ENCODE data around the gene CCDC87. TPM values are rescaled to one million over a fixed set of nuclear protein-coding genes. Genes with fewer than 3 reads are reported as not detected.

The CCDC87 gene
- total RNA-seq, 1 donor from 2014 or later, result 0.45 TPM

DNA sequence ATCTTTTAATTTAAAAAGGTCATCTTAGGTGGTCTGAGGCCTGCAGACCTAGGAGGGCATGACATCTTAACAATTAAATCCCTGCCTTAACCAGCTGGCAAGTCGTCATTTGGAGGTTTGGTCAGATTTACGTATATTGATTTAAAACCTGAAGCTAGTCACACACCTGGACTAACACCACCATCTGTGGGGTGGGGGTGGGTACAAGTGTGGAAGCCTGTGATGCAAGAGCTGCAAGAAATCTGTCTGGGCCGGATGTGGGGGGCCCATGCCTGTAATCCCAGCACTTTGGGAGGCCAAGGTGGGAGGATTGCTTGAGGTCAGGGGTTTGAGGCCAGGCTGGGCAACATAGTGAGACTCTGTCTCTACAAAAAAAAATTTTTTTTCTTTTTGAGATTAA is 11.6 kb downstream of the CCDC87 start:
- DNase-seq (ENCODE audit: low read depth), result no peak

DNA sequence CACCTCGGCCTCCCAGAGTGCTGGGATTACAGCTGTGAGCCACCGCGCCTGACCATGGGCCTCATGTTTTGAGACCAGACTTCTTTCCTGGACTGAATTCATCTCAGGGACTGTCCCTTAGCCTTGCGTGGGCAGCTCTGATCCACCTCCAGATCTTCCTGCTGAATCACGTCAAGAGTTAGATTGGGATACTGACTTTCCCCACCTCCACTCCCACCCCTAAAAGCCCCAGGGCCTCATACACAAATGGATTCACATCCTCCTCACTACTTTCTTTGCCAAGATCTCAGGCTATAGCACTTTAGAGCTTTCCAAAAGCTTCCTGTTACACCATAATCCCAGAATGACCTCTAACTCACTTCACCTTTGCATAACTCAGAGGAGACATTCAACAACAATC is 12.1 kb downstream of the CCDC87 start:
- no peak for DNase-seq (ENCODE audit: low read depth)

DNA sequence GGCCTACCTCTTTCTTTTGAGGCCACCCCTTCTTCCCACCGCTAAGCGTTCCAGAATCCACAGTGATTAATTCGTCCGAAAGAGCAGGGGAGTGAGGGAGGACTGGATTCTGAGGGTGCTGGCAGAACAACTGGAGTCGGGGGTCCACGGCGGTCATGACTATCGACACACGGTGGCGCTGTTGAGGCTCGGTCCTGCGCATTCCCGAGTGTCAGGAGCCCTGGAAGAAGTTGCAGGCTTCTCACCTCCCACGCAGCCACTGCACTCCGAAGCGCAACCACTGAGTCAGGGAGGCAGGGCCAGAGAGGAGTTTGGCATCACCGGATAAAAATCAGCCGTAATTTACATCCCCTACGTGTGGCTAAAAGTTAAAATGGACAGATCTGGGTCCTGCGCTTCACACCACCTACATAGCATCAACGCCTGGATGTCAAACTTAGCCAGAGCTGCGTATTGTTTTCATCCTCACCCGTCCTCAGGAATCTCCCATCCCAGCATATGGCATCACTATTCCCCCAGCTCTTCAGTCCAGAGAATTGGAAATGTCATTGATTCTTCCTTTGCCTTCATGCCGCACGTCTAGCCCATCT is 13.8 kb downstream of the CCDC87 start:
- peak; percentile 63 for DNase-seq (ENCODE audit: low read depth)

DNA sequence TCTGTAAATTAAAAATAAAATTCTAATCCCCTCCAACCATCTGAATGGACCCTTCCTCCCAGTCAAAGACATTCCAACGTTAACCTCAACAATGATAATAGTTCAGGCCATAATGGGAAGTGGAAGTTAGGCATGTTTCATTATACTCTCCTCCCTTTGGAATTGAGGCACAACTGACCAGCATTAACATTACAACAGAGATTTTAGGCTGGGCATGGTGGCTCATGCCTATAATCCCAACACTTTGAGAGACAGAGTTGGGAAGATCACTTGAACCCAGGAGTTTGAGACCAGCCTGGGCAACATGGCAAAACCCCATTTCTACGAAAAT is 22.0 kb downstream of the CCDC87 start:
- DNase-seq (ENCODE audit: low read depth), result no peak

DNA sequence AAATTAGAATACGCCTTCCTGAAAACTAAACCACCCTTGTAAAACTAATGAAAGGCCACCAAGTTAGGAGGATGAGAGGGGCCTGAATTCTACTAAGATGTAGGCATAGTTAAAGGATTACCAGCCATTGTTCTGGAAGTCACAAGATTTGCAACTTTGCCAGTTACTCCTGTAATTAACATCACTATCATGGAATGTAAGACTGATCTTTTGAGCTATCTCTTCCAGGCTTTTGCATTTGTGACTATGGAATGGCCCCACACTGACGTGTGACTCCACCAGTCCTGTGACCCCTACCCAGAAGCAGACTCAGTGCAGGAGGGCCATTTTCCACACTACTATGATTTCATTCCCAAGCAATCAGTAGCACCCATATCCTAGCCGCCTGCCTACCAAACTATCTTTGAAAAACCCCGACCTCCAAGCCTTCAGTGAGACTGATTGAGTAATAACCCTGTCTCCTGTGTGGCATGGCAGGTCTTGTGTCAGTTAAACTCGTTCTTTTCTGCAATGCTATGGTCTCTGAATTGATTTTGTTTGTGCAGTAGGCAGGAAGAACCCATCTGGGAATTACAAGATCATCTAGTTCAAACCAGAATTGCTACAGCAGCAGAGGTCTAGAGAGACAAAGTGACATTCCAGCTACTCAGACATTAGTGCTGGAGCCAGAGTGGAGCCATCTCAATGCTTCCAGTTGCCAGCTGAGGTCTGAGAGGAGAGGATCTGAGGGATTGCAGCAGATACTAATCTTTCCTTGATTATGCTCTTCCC is 22.6 kb downstream of the CCDC87 start:
- no peak for DNase-seq (ENCODE audit: low read depth)

DNA sequence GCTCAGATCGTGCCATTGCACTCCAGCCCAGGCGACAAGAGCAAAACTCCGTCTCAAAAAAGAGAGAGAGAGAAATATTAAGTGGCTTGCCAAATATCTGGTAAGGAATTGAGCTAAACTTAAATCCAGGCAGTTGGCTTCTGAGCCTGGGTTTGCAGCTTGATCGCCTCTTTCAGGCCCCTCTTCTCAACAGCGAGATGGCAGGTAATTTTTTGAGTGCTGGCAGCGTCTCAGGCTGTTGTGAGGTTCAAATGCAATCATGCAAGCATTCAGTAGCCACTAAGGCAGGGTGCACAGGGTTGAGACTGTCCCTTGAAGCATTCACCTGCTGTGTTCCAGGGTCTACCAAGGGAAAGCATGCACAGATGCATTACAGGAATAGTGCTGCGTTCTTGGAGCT is 23.8 kb downstream of the CCDC87 start:
- no peak for DNase-seq (ENCODE audit: low read depth)

DNA sequence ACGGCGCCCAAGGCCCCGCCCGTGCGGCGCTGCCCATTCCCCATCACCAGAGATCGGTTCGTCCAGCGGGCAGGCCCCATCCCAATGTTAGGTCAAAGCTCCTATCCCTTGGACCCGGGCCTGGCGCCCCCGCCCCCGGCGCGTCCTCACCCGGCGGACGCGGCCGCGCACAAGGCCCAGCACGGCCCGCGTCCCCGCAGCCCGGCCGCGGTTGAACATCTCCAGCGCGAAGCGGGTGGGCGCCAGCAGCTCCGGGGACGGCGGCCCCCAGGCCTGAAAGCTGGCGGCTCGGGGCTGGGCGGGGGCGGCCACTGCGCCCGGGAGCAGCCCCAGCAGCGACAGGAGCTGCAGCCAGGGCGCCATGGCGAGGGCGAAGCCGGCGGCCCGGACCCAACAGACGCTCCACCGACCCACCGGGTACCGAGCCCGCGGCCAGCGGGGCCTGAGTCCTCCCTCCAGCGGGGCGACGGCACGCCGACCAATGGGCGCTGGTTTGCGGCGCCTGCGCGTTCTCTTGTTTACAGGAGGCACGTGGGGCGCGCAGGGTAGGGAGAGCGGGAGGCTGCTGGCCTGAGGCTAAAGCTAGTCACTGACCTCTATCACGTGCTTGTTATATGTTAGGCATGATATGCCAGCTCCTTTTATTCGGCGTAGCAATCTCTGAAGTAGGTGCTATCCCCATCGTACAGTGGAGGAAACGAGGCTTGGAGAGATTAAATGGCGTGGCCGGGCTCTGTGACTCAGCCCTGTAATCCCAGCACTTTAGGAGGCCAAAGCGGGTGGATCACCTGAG is 24.5 kb downstream of the CCDC87 start, which contains the start of gene CTSF:
TSS of gene CTSF (minus strand) at position 483 of the 793 bp plus-strand sequence. CDS start at position 363, 120 bp downstream.
- DNase-seq (ENCODE audit: low read depth), result peak; percentile 84

DNA sequence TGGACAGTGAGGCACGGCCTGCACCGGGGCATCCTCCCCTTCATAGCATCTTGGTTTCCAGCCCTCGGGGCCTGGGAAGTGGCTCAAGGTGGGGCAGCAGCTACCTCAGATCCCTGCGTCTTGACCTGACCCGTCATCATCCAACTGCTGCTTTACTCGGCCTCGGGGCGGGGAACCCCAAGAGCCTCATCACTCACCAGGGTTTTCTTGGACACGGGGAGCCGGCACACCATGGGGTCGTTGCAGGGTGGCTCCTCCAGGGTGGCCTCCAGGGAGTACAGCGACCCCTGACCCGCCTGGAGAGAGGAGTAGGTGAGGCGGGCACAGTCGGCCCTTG is 25.1 kb downstream of the CCDC87 start:
- DNase-seq (ENCODE audit: low read depth), result no peak

DNA sequence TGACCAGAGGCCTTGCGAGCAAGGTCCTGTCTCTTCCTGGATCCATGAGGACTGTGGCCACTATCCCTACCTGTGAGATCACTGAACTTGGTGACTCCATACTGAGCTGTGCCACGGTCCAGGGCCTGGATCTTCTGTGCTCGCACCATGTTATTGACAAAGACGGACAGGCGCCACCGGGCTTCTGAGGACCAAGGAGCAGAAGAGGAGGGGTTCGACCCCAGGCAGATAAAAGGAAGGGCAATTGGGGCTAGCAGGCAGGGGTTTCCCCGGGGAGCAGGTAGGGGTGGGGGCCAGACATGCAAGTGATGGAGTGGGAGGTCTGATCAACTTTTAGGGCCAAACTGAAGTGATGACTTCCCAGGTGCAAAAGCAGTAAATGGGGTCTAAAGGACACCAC is 26.6 kb downstream of the CCDC87 start:
- no peak for DNase-seq (ENCODE audit: low read depth)

DNA sequence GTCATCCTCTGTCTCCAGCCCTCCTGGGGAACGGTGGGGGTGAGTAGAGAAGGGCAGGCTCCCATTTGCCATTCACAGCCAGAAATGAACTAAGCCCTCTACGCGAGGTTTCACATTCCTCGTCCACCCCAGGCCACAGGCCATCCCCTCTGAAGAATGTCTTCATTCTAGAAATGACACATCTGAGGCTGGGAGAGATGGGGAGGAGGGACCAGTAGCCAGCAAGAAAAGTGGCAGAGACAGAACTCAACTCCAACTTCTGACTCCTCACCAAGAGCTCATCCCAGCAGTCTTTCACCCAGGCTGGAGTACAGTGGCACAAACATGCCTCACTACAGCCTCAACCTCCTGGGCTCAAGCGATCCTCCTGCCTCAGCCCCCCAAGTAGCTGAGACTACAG is 27.9 kb downstream of the CCDC87 start:
- no peak for DNase-seq (ENCODE audit: low read depth)

DNA sequence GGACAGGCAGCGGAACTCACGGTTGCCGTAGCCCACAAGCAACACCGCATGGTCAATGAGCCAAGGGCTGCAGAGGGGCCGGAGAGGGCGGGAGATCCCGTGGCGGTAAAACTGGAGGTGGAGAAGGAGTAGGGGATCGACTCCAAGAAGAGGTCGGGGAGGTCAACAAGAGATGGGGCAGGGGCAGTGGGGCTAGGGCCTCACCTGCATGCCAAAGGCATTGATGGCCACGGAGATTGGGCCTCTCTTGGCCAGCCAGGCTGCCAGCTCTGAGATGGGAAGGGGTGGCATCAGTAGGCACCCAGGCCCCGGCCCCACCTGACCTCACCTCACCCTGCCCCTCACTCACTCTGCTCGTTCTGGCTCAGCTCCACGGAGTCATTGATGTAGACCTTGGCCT is 28.3 kb downstream of the CCDC87 start:
- DNase-seq (ENCODE audit: low read depth), result no peak

DNA sequence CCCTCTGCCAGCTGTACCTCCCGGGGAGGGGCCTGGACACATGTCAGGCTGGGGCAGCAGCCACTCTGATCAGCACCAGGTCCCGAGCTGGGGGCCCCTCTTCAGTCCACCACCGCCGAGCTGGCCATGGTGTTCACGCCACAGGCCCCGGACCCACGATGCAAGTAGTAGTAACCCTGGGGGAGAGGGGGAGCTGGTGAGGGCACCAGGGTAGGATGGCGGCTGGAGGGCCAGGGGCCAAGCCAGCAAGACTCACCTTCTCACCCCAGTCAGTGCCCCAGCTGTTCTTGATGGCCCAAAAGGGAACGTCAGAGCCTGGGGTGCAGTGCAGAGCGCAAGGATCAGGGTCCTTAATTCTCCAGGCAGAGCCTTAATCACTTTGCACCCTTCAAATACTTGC is 29.0 kb downstream of the CCDC87 start:
- DNase-seq (ENCODE audit: low read depth), result no peak

DNA sequence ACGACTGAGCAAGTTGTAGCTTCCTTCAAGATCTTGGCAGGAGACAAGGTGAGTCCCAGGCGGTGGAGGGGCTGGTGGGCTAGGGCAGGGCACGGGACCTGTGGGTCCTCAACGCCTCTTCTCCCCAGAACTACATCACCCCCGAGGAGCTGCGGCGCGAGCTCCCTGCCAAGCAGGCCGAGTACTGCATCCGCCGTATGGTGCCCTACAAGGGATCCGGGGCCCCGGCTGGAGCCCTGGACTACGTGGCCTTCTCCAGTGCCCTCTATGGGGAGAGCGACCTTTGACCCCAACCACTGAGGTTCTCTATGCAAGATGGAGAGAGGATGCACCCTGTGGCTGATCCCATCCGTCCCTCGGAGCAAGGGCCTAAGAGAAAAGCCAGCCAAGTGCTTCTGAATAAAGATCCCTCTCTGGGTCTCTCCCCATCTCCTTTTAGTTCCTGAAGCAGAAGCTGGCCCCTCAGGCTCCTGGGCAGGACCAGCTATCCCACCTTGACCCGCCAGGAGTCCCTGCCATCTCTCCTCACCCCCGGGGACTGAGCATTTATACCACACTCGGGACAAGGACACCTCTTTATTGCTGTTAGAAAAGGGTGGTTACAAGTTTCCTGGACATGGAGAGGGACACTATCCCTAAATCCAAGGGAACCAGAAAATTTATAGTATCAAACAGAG is 29.8 kb downstream of the CCDC87 start:
- DNase-seq (ENCODE audit: low read depth), result no peak

DNA sequence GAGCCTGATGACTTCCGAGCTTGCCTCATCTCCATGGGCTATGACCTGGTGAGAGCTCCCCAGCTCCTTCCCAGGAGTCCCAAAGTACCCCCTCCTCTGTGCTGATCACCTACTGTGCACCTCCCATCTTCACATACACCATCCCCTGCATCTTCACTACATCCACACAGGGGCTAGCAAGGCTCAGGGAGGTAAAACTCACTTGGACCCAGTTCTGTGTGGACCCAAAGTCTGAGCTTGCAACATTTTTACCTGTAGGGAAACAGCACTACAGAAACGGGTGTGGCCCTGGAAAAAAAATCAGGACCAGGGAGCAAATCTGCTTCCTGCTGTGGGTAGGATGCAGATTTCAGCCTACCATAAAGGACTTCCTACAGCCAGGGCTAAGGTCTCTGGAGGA is 30.6 kb downstream of the CCDC87 start:
- no peak for DNase-seq (ENCODE audit: low read depth)

DNA sequence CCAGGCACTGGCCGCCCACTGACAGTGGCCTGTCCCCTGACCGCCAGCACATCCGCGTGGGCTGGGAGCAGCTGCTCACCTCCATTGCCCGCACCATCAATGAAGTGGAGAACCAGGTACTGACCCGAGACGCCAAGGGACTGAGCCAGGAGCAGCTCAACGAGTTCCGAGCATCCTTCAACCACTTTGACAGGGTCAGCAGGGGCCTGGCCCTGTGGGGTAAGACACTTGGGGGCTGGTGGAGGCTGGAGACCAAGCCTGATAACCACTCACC is 31.0 kb downstream of the CCDC87 start:
- no peak for DNase-seq (ENCODE audit: low read depth)

DNA sequence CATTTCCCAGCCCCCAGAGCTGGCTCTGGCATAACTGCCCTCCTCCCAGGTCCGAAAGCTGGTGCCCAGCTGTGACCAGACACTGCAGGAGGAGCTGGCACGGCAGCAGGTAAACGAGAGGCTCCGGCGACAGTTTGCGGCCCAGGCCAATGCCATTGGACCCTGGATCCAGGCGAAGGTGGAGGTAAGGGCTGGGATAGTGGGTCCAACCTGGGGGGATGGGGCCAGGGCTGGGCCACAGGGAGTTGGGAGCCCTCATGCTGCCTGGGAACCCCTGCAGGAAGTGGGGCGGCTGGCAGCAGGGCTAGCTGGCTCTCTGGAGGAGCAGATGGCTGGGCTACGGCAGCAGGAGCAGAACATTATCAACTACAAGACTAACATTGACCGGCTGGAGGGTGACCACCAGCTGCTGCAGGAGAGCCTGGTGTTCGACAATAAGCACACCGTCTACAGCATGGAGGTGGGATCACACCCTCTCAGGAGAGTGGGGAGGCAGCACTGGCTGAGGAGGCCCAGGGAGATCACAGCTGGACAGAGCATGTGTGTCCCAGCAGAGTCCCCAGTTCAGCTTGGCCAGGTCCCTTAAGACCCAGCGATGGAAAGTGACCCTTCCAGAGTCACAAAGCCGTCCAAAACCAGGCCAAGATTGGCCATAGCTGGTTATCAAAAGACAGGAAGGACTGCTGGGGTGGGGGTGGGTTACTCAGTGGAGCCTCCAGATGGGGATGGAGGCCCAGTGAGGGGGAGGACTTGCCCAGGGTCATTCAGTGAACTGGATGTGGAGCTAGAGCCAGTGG is 31.5 kb downstream of the CCDC87 start:
- no peak for DNase-seq (ENCODE audit: low read depth)

DNA sequence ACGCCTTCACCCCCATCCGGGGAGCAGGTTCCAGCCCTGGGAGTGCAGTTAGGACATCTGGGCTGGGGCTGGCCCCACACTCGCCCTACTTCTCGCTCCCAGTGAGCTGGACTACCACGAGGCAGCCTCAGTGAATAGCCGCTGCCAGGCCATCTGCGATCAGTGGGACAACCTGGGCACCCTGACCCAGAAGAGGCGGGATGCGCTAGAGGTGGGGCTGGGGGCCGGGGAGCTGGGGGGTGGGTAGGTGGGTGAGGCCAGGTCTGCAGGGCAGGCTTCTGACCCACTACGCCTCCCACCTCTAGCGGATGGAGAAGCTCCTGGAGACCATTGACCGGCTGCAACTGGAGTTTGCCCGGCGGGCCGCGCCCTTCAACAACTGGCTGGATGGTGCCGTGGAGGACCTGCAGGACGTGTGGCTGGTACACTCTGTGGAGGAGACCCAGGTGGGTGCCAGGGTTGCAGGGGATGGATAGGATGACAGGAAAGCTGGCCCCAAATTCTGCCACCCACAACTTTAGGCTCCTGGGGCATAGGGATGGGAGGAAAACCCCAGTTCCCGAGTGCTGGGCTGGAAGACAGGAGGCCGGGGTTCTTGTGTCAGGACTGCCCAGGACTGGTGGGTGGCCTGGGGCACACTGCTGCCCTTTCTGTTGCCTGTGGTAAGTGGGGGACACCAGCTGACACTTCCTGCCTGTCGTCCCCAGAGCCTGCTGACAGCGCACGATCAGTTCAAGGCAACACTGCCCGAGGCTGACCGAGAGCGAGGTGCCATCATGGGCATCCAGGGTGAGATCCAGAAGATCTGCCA is 32.8 kb downstream of the CCDC87 start:
- DNase-seq (ENCODE audit: low read depth), result no peak

DNA sequence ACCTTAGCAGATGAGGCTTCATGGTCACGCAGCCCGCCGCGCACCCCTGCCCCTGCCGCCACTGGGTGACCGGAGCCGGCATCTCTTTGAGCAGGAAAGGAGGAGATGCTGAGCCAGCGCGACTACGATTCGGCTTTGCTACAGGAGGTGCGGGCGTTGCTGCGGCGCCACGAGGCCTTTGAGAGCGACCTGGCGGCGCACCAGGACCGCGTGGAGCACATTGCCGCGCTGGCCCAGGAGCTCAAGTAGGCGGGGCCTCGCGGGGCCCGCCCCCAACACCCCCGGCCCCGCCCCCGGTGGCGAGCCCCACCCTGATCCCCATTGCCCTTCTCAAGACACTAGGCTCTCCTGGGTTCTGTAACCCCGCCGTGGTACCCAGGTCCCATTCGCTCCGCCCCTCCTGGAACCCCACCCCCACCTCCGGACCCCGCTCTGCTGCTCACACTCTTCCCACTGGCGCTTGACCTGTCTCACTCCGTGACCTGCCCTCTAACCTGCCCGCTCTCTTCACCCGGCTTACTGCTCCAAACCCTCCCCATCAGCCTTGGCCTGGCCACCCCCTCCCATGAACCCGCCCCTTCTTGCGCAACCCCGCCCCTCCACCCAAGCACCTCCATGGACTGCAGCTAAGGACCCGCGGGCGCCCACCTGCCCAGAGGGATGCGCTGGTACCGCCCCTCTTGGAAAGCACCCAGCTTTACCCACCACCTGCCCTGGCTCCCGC is 33.6 kb downstream of the CCDC87 start:
- no peak for DNase-seq (ENCODE audit: low read depth)

DNA sequence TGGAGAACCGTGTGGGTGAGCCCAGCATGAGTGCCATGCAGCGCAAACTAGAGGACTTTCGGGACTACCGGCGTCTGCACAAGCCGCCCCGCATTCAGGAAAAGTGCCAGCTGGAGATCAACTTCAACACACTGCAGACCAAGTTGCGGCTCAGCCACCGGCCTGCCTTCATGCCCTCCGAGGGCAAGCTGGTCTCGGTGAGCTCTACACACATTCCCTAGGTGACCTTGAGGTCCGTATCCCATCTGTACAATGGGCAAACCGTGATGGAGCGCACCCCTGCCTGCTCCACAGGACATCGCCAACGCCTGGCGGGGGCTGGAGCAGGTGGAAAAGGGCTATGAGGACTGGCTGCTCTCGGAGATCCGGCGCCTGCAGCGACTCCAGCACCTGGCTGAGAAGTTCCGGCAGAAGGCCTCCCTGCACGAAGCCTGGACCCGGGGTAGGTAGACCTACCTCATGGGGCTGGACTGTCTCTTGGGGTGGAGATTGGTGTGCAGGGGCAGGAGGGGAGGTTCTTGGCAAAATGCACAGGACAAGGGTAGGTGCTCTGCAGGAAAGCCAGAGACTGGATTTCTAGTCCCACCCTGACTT is 35.0 kb downstream of the CCDC87 start:
- DNase-seq (ENCODE audit: low read depth), result no peak
